Hepatocyte (in vitro differentiated cells): ENCODE measurements around the gene TNFSF8. TPM values are rescaled to one million over a fixed set of nuclear protein-coding genes. Genes with fewer than 3 reads are reported as not detected.

Experiments
- DNase-seq: peaks from one replicate; pipeline ENCODE4 v3.0.0-alpha.2; 2016; ENCODE audit warnings: low spot score
- H2AFZ ChIP-seq: fragments of 200-600 bp; sonication (generic); 2 replicates; pipeline ENCODE4 v1.6.0; 2016; ENCODE audit warnings: antibody characterized with exemption, mild to moderate bottlenecking
- H3K27ac ChIP-seq: fragments of 200-600 bp; sonication (generic); 2 replicates; pipeline ENCODE4 v1.5.1; 2016; ENCODE audit warnings: mild to moderate bottlenecking
- H3K27me3 ChIP-seq: fragments of 200-600 bp; sonication (generic); 2 replicates; pipeline ENCODE4 v1.6.1; 2016
- H3K36me3 ChIP-seq: fragments of 200-600 bp; sonication (generic); replicated peaks from 2 replicates; pipeline ENCODE4 v1.5.1; 2016; ENCODE audit warnings: low read depth; ENCODE audit not compliant: insufficient read depth
- H3K4me1 ChIP-seq: fragments of 200-600 bp; sonication (generic); 2 replicates; pipeline ENCODE4 v1.5.1; 2016; ENCODE audit warnings: mild to moderate bottlenecking, moderate library complexity; ENCODE audit not compliant: insufficient read depth
- H3K4me2 ChIP-seq: fragments of 200-600 bp; sonication (generic); 2 replicates; pipeline ENCODE4 v1.6.0; 2016
- H3K4me3 ChIP-seq: fragments of 200-600 bp; sonication (generic); 2 replicates; pipeline ENCODE4 v1.5.1; 2016; ENCODE audit warnings: mild to moderate bottlenecking
- H3K79me2 ChIP-seq: fragments of 200-600 bp; sonication (generic); 2 replicates; pipeline ENCODE4 v1.6.0; 2017; ENCODE audit warnings: mild to moderate bottlenecking
- H3K9me2 ChIP-seq: fragments of 200-600 bp; sonication (generic); replicated peaks from 2 replicates; pipeline ENCODE4 v1.6.0; 2017; ENCODE audit warnings: mild to moderate bottlenecking; ENCODE audit not compliant: insufficient read depth
- H3K9me3 ChIP-seq: fragments of 200-600 bp; sonication (generic); 2 replicates; pipeline ENCODE4 v1.5.1; 2016; ENCODE audit warnings: low read depth, mild to moderate bottlenecking
- H4K20me1 ChIP-seq: fragments of 200-600 bp; sonication (generic); 2 replicates; pipeline ENCODE4 v1.6.0; 2016; ENCODE audit warnings: mild to moderate bottlenecking; ENCODE audit not compliant: insufficient read depth, poor library complexity, severe bottlenecking
- EZH2 ChIP-seq: fragments of 200-600 bp; sonication (generic); IDR thresholded peaks from 2 replicates; pipeline ENCODE4 v1.6.1; 2016; ENCODE audit warnings: antibody characterized with exemption, mild to moderate bottlenecking, borderline replicate concordance
- EZH2phosphoT487 ChIP-seq: fragments of 200-600 bp; sonication (generic); IDR thresholded peaks from one replicate; pipeline ENCODE4 v1.6.1; 2018; ENCODE audit warnings: antibody characterized with exemption, mild to moderate bottlenecking, low read depth, moderate library complexity; ENCODE audit not compliant: unreplicated experiment, severe bottlenecking
- WGBS: methylation state at CpG from one replicate; pipeline ENCODE4 v1.1.6; 2016; ENCODE audit warnings: low lambda C conversion rate; ENCODE audit errors: missing lambda C conversion rate; 5-methylcytosine and 5-hydroxymethylcytosine counted together
- polyA plus RNA-seq: library from polyadenylated mRNA; unstranded; fragments of >200 nt; fragmentation: Nextera tagmentation; extraction: Ambion mirVana; gene quantifications from 2 replicates; pipeline ENCODE4 v1.2.1, GENCODE V29; 2016
- total RNA-seq: library from RNA; depleted of rRNA; stranded (reverse); fragments of >200 nt; gene quantifications from 2 replicates; pipeline ENCODE4 v1.2.3, GENCODE V29; 2014
- TF ChIP-seq, protein P1 (sequence below): fragments of 200-600 bp; sonication (generic); IDR thresholded peaks from 2 replicates; pipeline ENCODE4 v1.5.1; 2016; ENCODE audit warnings: antibody characterized with exemption, mild to moderate bottlenecking; ENCODE audit not compliant: poor library complexity

The TNFSF8 gene
- total and polyA plus RNA-seq, 2 experiments from 2014 or later, result not detected

DNA sequence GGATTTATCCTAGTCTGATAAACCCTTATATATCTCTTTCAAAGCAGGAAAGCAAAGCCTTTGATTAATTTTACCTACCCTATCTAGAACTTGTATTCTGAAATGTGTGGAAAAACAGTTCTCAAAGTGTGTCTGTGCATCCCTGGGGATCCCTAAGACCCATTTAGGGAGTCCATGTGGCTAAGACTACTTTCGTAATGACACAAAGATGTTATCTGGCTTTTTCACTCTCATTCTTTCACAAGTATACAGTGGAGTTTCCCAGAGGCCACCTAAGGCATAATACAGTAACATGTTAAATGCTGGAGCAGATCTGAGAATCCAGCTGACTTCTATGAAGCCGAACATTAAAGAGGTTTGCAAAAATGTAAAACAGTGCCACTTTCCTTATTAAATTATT lies 70.2 kb downstream of the TNFSF8 start:
- H4K20me1 ChIP-seq, result no peaks in the 10 kb centered on the region
- TF ChIP-seq EZH2, result no peak
- no peak for TF ChIP-seq EZH2phosphoT487
- TF ChIP-seq, protein P1, sequence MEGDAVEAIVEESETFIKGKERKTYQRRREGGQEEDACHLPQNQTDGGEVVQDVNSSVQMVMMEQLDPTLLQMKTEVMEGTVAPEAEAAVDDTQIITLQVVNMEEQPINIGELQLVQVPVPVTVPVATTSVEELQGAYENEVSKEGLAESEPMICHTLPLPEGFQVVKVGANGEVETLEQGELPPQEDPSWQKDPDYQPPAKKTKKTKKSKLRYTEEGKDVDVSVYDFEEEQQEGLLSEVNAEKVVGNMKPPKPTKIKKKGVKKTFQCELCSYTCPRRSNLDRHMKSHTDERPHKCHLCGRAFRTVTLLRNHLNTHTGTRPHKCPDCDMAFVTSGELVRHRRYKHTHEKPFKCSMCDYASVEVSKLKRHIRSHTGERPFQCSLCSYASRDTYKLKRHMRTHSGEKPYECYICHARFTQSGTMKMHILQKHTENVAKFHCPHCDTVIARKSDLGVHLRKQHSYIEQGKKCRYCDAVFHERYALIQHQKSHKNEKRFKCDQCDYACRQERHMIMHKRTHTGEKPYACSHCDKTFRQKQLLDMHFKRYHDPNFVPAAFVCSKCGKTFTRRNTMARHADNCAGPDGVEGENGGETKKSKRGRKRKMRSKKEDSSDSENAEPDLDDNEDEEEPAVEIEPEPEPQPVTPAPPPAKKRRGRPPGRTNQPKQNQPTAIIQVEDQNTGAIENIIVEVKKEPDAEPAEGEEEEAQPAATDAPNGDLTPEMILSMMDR, result no peak
- no peak overlapping the region for H3K4me2 ChIP-seq
- H3K4me1 ChIP-seq, result no peaks in the 10 kb centered on the region
- no peak for DNase-seq
- no peaks in the 10 kb centered on the region for H3K9me2 ChIP-seq
- H3K4me3 ChIP-seq, result no peak overlapping the region
- H3K27me3 ChIP-seq, result no peaks in the 10 kb centered on the region
- no peak overlapping the region for H2AFZ ChIP-seq
- no peaks in the 10 kb centered on the region for H3K79me2 ChIP-seq
- WGBS, result 73% methylated on average over 2 of the region's 2 CpGs
- no peaks in the 10 kb centered on the region for H3K36me3 ChIP-seq
- no peaks in the 10 kb centered on the region for H3K9me3 ChIP-seq
- H3K27ac ChIP-seq, result no peak overlapping the region

DNA sequence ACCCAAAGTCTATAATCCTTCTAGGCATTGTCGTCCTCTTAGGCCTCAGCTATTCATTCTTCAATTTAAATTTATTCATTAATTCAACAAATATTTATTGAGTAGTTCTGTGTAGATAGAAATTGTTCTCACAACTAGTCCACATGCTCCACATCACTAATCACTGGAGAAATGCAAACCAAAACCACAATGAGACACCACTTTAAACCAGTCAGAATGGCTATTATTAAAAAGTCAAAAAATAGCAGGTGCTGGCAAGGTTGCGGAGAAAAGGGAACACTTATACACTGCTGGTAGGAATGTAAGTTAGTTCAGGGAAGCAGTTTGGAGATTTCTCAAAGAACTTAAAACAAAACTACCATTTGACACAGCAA lies 73.5 kb downstream of the TNFSF8 start:
- WGBS, result 94% methylated on average over 2 of the region's 2 CpGs
- no peaks in the 10 kb centered on the region for H3K9me2 ChIP-seq
- no peak for TF ChIP-seq EZH2phosphoT487
- no peak for TF ChIP-seq EZH2
- TF ChIP-seq, protein P1, result no peak

DNA sequence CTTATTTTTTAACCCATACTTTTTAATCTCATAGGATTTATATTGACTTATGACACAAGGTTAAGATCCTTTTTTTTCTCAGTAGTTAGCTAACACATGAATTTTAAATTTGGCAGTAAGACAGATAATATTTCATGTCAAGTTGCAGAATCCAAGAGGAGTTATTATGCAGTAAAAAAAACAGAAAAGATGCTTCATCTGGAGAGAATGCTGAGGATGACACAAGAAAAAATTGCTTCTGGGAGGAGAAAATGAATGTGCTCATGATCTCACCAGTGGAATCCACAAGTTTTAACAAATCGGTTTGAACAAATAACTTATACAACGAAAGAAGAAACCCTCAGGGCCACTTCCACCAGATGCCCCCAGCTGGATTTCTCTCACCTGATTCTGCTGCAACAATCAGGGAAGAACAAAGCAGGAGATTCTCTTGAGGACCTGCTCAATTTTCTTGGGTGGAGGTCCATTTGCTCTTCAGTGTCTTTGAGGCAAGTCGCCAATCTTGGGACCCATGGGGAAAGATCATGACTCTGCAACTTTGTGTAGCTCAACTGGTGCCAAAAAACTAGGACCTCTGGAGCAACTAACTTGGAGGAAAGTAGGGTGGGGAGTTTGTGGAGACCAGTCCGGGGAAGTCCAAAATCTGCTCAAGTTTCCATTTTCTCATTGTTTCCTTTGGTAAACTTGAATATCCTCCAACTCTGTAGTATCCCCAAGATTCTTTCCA lies 74.0 kb downstream of the TNFSF8 start:
- H3K4me1 ChIP-seq, result peaks cover 24% of the 10 kb centered on the region

More for the DNA sequence above, 73.5 kb downstream of the TNFSF8 start:
- Histone ChIP-seq H3K4me3 (no peak overlapping the region), H3K27me3 (no peaks in the 10 kb centered on the region), H3K79me2 (no peaks in the 10 kb centered on the region), H2AFZ (no peak overlapping the region), H3K4me1 (peaks cover 21% of the 10 kb centered on the region), H3K9me3 (no peaks in the 10 kb centered on the region), H3K27ac (no peak overlapping the region), H3K36me3 (no peaks in the 10 kb centered on the region), H4K20me1 (no peaks in the 10 kb centered on the region), H3K4me2 (no peak overlapping the region)
- DNase-seq, result no peak

More for the DNA sequence above, 74.0 kb downstream of the TNFSF8 start:
- WGBS, result 87% methylated on average over 4 of the region's 4 CpGs
- TF ChIP-seq, protein P1, result no peak
- no peak for TF ChIP-seq EZH2
- TF ChIP-seq EZH2phosphoT487, result no peak
- H3K36me3 ChIP-seq, result no peaks in the 10 kb centered on the region
- H2AFZ ChIP-seq, result no peak overlapping the region
- H3K4me2 ChIP-seq, result no peak overlapping the region
- no peak overlapping the region for H3K4me3 ChIP-seq
- no peak overlapping the region for H3K27ac ChIP-seq
- H3K79me2 ChIP-seq, result no peaks in the 10 kb centered on the region
- H3K9me2 ChIP-seq, result no peaks in the 10 kb centered on the region
- no peaks in the 10 kb centered on the region for H3K9me3 ChIP-seq
- H3K27me3 ChIP-seq, result no peaks in the 10 kb centered on the region
- H4K20me1 ChIP-seq, result no peaks in the 10 kb centered on the region
- no peak for DNase-seq
